Measurements from ENCODE around the gene ABHD2. TPM values are rescaled to one million over a fixed set of nuclear protein-coding genes. Genes with fewer than 3 reads are reported as not detected.

The ABHD2 gene
- total and polyA plus RNA-seq, 9 of the 15 experiments (the other 6 are each of a cell fraction or from before 2014, with no cell fraction given) = 16.9 to 99.8 (median 47.5) TPM

GRCh38 chr15:89171136-89172072 lies 83.1 kb downstream of the ABHD2 start:
- no peaks in the 10 kb centered on the region for H3K9me3 ChIP-seq (replicated peaks; ENCODE audit: control insufficient read depth, insufficient read depth, low read depth, low read length)
- H3K4me2 ChIP-seq (ENCODE audit: insufficient read depth, low read length) = no peak overlapping the region
- BruUV-seq (replicated peaks) = no TSS peak
- ChIA-PET CTCF (ENCODE audit: low intra/inter-chr PET ratio) (interaction anchor here (0.6 to 1.5 kb wide), 2 partner anchors 114 to 271 kb away, joined by 3 to 18 read pairs; no protein-coding TSS in a partner anchor), POLR2A (interaction anchor here (0.6 to 1.3 kb wide), 6 partner anchors 9 to 695 kb away, joined by 3 to 5 read pairs (median 4); partner anchors contain the start of gene ABHD2)
- no peak overlapping the region for H3K4me3 ChIP-seq
- H3K9me1 ChIP-seq (ENCODE audit: control insufficient read depth, insufficient read depth, low read length) = no peaks in the 10 kb centered on the region
- no peak overlapping the region for H3K27ac ChIP-seq (ENCODE audit: extremely low read depth, low read depth, low read length)
- WGBS (ENCODE audit: insufficient coverage, low coverage, missing lambda C conversion rate) = 51% methylated on average over 12 of the region's 12 CpGs
- in situ Hi-C loops (cut with MboI) (loop anchor here (10.0 kb wide), 1 partner anchor 287 kb away; no protein-coding TSS in a partner anchor), intact Hi-C loops (cut with micrococcal nuclease) (loop anchor here (1.0 kb wide), 1 partner anchor 114 kb away; no protein-coding TSS in a partner anchor)
- peaks cover 56% of the 10 kb centered on the region for H3K36me3 ChIP-seq (ENCODE audit: control insufficient read depth, insufficient read depth, low read length)
- ATAC-seq = peak; percentile 86
- H3K9ac ChIP-seq (ENCODE audit: insufficient read depth in 1 of 2, low read depth in 2 of 2, low read length in 2 of 2) = no peak overlapping the region
- DNase-seq (ENCODE audit: extremely low read depth in 1 of 4, low spot score in 3 of 4) = peak; percentile 55 to 71 (median 68)
- H2AFZ ChIP-seq (ENCODE audit: low read depth, low read length) = no peak overlapping the region
- H3K4me1 ChIP-seq (replicated peaks in 1 of 2; ENCODE audit: control insufficient read depth in 2 of 2, insufficient read depth in 2 of 2, low read length in 2 of 2) = peaks cover 0 to 14% of the 10 kb centered on the region in 2 experiments; a peak in 2 of 5 replicates
- no peaks in the 10 kb centered on the region for H3K27me3 ChIP-seq (ENCODE audit: control insufficient read depth in 2 of 2, insufficient read depth in 2 of 2, low read length in 2 of 2)
- H4K20me1 ChIP-seq (replicated peaks; ENCODE audit: control insufficient read depth, insufficient read depth, low read length) = no peaks in the 10 kb centered on the region
- peak; percentile 84 for FAIRE-seq
- peaks cover 2% of the 10 kb centered on the region; the same call in 1 of the 3 replicates for H3K79me2 ChIP-seq (ENCODE audit: control insufficient read depth, insufficient read depth, low read length)
- TF ChIP-seq CEBPG (CRISPR knock-in tag; IDR thresholded peaks at IDR 0.05) (0 out of 2 replicates have a peak, but pooled peaks have one; percentile 10), CEBPG (tag; conservative IDR thresholded peaks at IDR 0.05 in 1 of 2, IDR thresholded peaks at IDR 0.05 in 1 of 2) (no peak), CUX1 (CRISPR knock-in tag; IDR thresholded peaks at IDR 0.05) (no peak), KLF16 (IDR thresholded peaks at IDR 0.05) (0 out of 2 replicates have a peak, but pooled peaks have one; percentile 9), REST (IDR thresholded peaks at IDR 0.05; ENCODE audit: borderline replicate concordance) (peak; percentile 56; the same call in 1 of the 2 replicates), REST (CRISPR knock-in tag; IDR thresholded peaks at IDR 0.05; ENCODE audit: low read depth) (no peak)
